SIG-M5 (cell line): Measurements from ENCODE around the gene MMP15.
"Not testable (repeated sequence)": the region's sequence is repeated elsewhere in the genome, so short reads cannot be mapped to it uniquely, and the experiment has no call there.

Experiments used
- DNase-seq: peaks from one replicate; lab custom pipeline; 2025; lab: John Stamatoyannopoulos, UW

MMP15 gene

DNA sequence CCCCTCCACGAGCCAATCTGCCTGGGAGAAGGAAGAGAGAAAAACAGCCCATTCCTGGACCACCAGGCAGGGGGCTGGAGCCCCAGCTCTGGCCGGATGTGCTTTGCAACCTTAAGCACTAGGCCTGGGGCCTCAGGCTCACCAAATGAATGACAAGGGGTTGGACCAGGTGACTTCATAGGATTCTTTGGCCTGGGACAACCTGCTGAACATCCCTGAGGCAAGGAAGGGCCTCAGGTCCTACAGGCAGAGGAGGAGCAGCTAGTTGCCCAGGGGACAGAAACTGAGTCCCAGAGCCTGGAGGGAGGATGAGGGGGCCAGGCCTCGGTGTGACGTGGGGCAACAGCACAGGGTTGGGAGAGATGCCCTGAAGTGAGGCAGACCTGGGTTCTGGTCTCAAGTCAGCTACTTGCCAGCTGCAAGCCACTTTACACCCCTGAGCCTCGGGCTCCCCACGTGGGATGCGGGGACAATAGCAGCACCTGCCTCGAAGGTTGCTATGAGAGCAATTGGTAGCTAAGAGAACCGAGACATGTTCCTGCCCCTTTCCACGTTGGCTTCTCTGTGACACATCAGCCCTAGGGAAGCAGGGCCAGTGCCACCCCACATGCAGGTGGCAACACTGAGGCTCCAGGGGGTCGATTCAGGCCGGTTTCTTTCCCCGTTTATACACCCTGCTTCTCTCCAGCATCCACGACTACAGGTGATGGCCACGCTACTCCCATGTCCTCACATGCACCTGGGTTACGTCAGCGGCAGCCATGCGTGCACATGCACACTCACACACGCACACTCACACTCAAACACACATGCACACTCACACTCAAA is 61.0 kb downstream of the MMP15 start:
- DNase-seq, result no peak

DNA sequence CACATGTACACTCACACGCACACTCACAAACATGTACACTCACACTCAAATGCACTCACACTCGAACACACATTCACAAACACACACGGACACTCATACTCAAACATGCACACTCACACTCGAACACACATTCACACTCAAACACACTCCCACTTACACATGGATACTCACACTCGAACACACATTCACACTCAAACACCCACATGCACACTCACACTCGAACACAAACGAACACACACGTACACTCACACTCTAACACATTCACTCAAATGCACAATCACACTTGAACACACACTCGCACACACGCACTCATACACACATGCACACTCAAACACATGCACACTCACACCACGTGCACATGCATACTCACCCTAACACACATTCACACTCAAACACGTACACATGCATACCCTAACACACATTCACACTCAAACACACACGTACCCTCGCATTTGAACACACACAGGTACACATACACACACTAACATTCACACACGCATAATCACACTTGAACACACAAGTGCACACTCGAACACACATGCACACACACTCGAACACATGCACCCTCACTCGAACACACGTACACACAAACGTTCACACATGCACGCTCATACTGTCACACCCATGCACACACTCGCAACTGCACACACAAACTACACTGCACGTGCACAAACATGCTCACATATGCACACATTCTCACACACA is 61.8 kb downstream of the MMP15 start:
- DNase-seq, result no peak

DNA sequence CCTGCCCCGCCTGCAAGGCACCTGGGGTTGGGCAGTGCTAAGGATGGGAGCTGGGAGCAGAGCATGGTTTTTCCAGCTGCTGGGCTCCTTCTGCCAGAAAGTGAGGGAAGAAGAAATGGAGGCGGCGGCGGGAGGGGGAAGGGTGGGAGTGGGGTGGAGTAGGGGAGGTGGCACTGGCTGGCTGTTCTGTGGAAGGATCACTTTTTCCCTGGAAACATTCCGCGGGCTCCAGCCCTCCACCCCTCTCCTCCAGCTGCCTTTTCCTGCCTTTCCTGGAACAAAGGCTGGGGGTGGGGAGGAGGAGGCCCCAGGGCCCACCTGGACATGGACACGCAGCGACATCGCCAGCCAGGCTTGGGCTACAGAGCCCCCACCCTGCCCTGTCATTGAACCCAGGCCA is 62.5 kb downstream of the MMP15 start:
- DNase-seq, result no peak

DNA sequence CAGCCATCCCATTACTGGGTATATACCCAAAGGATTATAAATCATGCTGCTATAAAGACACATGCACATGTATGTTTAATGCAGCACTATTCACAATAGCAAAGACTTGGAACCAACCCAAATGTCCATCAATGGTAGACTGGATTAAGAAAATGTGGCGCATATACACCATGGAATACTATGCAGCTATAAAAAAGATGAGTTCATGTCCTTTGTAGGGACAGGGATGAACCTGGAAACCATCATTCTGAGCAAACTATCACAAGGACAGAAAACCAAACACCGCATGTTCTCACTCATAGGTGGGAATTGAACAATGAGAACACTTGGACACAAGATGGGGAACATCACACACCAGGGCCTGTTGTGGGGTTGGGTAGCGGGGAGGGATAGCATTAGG is 64.8 kb downstream of the MMP15 start:
- not testable (repeated sequence) for DNase-seq

DNA sequence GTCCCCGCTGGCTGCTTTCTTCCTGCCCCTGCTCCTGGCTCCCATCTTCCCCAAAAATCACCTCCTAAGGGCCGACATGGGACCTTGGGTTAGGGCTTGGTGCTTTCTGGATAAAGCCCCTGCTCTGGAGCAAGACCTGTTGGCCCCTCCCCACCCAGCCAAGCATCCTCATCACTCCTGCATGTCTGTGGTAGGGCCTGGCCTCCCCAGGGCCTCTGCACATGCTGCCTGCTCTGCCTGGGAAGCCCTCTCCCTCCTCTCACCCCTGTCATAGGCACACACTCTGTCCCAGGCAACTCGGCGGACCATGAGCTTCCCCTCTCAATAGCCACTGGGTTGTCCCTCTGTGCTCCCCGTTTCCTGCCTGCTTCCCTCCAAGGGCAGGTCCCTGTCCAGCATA is 68.5 kb downstream of the MMP15 start:
- DNase-seq, result no peak

DNA sequence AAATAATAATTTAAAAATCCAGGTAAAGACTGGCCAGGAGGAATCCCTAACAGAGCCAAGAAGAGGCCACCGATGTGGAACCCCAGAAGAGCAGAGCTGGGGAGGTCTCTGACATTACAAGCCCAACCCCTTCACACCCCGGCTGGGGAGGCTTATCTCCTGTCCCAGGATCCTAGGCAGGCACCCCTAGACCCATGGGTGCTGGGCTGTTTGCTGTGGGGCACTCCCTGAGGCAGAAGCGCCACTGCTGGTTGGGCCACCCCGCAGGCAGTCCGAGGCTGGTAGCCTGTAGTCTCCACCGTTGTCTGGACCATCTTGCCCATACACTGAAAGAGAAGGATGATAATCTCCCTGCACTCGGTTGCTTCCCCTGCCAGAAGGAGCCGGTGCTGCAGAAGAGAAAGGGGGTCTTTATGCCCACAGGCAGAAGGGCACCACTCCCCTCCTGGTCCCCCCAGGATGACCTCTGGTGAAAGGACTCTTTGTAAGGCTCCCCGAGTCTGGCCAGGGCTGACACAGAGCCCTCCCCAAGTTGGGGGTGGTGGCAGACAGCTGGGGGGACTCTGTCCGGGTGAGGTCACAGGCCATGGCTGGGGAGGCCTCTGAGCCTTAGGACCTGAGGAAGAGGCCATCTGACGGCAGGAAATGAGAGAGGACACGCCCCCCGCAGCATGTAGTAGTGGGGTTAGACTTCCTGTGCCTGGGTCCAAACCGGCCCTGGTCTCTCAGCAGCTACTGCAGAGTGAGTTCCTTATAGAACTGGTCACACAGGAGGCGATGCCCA is 69.4 kb downstream of the MMP15 start:
- DNase-seq, result no peak

DNA sequence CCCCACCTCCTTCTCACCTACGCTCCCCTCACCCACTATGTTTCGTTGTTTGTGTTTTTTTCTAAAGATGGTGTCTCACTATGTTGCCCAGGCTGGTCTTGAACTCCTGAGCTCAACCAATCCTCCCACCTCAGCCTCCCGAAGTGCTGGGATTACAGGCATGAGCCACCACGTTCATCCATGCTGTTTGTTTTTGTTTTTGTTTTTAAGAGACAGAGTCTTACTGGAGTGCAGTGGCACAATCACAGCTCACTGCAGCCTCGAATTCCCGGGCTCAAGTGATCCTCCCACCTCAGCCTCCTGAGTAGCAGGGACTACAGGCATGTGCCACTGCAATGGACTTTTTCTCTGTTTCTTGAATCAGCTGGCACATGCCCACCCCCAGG is 70.0 kb downstream of the MMP15 start:
- not testable (repeated sequence) for DNase-seq

DNA sequence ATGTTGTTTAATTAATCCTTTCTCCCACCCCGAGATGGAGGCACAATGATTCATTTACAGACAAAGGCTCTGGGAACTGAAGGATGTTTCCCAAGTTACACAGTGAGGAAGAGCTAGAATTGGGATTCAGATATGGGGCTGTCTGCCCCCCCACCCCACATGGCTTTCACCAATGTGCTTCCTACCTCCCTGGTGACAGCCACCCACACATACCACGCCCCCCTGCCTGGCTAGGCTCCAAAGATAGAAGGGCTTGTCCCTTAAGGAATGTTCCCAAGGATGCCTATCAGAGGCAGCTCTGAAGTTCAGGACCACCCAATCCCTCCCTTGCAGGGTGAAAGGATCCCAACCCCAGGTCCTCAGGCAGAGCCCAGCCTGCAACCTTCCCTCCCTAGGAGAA is 70.7 kb downstream of the MMP15 start:
- DNase-seq, result no peak
